ENCODE results near the gene XIRP2.

- TF ChIP-seq POLR2A (IDR thresholded peaks at IDR 0.05): no peak
- TF ChIP-seq, protein P1, sequence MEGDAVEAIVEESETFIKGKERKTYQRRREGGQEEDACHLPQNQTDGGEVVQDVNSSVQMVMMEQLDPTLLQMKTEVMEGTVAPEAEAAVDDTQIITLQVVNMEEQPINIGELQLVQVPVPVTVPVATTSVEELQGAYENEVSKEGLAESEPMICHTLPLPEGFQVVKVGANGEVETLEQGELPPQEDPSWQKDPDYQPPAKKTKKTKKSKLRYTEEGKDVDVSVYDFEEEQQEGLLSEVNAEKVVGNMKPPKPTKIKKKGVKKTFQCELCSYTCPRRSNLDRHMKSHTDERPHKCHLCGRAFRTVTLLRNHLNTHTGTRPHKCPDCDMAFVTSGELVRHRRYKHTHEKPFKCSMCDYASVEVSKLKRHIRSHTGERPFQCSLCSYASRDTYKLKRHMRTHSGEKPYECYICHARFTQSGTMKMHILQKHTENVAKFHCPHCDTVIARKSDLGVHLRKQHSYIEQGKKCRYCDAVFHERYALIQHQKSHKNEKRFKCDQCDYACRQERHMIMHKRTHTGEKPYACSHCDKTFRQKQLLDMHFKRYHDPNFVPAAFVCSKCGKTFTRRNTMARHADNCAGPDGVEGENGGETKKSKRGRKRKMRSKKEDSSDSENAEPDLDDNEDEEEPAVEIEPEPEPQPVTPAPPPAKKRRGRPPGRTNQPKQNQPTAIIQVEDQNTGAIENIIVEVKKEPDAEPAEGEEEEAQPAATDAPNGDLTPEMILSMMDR (IDR thresholded peaks at IDR 0.05): no peak
Measured at GRCh38 chr2:166932032-166932431, 43.8 kb downstream of the XIRP2 start.
